GM20431 (cell line): ENCODE measurements around the gene FOXD4L1.
"Not testable (repeated sequence)": the region's sequence is repeated elsewhere in the genome, so short reads cannot be mapped to it uniquely, and the experiment has no call there.

Experiments
- in situ Hi-C: fragments of 300-500 bp; cut with MseI, MboI; formaldehyde crosslinking; loops from one replicate; pipeline ENCODE4 v1.15.0; 2020; ENCODE audit warnings: low sequenced_read_pairs; ENCODE audit not compliant: unreplicated experiment

FOXD4L1 gene

DNA sequence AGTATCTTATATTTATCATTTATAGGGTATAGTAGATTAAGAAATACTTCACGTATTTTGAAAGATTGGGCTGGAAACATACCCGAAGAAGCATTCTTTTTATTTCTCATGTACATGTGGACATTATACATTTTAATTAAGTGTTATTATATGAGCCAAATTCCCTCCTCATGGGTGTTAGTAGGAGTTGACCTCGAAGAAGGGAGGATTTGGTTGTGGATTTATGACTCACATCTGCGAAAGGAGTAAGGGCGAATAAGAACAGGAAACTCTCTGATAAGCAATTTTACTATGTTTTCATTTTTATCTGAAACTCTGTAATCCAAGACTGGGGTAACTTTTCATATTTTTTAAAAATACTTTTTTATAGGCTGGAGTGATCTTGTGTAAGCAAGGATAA lies 23.0 kb downstream of the FOXD4L1 start:
- in situ Hi-C loops = not testable (repeated sequence)

DNA sequence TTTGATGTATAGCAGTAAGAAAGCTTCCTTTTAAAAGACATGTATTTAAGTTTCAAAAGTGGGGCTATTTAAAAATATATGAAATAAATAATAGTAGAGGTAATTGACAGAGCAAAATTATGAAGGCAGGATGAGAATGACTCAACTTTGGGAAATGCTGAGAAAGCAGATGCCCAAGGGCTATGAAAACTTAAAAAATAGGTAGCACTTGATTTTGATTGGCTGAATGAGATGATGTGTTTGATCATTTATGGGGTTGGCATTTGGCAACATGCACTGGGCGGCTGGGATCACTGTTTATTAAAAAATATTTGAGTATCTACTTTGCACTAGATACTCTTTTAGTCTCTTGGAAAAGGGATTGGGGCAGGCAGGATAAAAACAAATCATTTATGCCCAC lies 26.5 kb downstream of the FOXD4L1 start:
- in situ Hi-C loops = not testable (repeated sequence)

DNA sequence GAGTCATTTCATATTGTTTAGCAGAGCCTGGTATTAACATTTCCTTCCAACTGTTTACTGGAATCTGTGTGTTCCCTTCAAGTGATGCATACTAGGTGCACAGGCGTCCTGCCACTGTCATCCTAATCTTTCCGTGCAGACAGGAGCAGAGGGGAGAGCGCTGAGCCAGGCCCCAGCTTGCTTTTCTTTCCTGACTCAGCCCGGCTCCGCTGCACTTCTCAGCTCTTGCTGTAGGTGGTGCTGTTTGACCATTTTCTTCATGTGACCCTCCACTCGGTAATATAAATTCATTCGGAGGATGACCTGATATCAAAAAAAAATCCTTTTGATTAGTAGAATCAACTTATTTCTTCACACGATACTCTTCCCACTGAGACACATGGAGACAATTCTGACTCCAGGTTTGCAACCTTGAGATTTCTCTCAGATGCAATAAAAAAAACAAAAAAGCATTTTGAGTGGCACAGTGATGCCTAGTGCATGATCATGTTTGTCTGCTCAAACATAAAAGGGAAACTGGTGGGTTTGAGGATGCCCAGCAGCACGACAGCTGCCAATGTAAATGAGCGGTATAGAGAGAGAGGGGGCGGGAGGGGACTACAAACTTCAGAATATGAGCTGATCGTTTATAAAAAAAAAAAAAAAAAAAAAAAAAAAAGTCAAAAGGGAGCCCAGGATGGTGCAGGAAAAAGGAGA lies 29.0 kb downstream of the FOXD4L1 start:
- in situ Hi-C loops = not testable (repeated sequence)

DNA sequence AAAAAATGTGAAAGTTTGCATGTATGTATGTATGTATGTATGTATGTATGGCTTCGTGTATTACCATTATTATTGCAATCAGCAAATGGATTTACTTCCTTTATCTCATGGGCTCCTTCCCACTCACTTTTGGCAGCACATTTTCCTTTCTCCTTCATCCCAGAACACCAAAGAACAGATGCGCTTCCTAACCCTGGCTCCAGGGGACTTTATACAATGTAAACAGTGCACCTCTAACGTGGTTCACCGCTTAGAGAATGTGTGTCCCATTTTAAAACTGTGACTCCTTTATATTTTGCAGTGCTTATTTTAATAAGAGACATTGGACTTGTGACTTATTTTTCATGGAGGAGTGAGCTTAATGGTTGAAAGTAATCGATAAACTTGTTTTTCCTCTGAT lies 29.7 kb downstream of the FOXD4L1 start:
- in situ Hi-C loops = not testable (repeated sequence)

DNA sequence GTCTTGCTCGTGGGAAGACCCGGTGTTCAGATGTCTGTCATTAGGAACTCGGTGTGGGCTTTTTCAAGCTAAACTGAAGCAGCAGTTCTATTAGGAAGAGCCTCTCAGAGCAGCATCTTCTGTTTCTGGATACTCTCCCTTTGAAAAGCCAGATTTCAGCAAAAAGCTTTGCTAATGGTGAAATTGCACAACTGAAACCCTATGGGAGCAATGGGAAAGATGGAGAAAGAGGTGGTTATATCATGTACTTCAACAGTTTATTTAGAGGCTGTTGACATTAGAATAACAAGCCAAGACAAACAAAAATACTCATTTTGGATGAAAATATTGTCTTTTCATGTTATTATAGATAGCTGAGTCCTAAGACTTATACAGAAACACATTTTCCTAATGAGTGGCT lies 30.4 kb downstream of the FOXD4L1 start:
- in situ Hi-C loops = not testable (repeated sequence)

DNA sequence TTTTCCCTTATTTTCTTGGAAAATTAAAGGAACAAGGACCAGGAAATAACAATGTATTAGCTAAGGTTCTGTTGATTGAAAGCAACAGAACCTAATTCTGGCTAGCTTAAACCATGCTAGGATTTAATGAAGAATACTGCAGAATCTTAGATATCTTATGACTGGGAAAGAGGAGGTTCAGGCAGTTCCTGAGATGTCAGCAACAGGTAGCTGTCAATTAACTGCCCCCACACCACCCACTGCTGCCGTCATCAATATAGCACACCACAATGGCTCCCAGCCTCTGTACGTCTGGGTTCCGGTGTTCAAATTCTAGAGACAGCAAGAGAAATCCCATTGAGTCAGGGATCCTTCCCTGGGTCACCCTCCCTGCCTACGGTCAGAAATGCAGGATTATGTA lies 34.5 kb downstream of the FOXD4L1 start:
- in situ Hi-C loops = not testable (repeated sequence)

DNA sequence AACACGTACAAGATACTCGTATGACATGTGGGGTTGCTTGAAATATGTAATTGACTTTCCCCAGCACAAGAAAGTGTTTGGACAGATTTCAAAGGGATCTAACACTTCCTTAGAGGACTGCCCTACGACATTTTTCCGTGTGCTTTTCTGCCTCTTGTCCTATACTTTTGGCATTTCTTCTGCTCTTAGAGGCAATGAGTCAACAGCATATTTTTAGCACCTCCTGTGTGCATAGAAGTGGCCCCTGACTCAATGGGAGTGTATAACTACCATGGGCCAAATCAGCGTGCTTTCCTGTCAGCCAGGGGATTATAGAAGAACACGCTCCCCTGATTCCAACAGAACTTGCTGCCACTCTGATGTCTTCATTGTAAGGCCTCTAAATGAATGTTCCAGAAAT lies 38.1 kb downstream of the FOXD4L1 start:
- in situ Hi-C loops = not testable (repeated sequence)

DNA sequence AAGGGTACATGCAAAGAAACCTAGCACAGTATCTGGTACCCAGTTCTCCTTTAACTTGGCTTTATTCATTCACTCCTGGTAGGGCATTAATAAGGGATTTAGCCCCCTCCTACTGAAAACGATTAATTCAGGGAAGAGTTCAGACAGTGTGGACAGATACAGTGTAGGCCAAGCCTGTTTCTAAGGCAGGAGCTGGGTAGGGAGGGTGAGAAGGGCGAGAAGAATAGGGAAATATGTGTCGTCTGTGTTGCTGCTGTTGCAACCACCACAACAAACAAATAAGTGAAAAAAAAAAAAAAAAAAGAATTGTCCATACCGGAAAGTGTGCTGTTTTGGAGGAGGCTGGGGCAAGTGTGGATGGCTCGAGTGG lies 42.4 kb downstream of the FOXD4L1 start:
- in situ Hi-C loops = not testable (repeated sequence)

DNA sequence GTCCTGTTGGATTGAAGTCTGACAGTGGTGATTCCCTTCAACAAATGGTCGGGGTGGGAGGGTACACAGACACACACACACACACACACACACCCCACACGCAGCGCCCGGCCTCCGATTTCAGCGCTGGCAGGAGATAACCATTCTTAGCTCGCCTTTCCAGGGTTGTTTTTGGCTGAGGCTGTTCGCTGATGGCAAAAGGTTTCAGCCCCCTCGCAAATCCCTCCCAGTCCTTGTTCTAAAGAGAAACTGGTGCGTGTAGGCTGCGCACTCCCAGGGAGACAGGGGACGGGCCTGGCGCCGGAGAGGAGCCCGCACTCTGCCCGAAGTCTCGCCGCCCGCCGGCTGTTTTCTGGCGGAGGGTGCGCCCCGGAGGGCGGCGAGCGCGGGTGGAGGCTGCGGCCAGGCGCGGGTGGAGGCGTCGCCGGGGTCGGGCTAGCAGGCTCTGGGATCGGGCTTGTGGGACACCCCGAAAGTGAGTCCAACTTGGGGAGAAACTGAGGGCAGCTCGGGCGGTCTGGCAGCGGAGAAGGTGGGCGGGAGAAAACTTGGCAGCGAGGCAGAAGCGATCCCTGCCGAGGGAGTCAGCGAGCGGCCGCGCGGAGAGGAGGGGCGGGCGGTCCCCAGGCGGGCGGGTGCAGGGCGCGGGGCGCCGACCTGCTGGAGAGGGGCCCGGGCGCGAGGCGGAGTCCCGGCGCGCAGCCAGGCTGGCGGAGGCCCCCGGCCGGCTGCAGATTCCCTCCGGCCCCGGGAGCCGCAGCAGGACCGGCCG lies 42.9 kb downstream of the FOXD4L1 start:
- in situ Hi-C loops = not testable (repeated sequence)

DNA sequence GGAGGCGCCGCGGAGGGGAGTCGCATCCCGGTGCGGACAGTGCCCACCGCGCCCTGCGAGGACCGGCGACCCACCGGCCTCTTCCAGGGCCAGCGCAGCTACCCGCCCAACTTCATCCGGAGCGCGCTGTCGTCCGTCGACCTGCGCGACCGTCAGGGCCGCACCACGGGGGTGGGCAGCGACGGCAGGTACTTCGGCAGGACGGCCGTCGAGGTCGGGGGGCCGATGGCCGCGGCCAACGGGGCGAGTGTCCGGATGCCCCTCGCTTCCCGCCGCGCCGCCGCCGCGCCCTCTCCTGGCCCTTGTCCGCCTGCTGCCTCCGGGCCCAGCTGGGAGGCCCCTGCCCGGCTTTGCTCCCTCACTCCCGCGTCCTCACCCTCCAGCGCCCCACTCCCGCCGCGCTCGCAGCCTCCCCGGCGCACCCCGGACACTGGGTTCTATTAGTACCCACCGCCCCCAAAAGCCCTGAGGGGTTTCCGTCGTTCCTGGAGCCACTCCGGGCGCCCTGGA lies 43.6 kb downstream of the FOXD4L1 start:
- in situ Hi-C loops = not testable (repeated sequence)

DNA sequence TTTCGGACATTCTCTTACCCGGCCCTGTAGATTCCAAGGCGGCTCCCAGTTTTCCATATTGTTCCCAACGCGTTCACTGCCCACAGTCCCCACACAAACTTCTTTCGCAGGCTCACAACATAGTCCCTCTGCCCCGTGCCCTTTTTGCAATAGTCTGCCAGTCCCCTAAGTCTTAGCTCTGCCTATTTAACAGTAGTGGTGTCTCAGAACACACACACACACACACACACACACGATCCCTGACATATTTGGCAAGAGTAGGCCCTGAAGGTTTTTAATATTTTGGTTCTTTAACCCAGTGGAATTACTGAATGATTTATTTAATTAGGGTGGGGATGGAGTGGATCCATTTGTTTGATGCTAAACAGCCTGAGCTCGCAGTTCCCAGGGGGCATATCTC lies 44.1 kb downstream of the FOXD4L1 start:
- in situ Hi-C loops = not testable (repeated sequence)
